ENCODE data around the gene ADAT3.
A peak's percentile ranks its signal among the peaks of the same experiment; 100 is the strongest.

DNA sequence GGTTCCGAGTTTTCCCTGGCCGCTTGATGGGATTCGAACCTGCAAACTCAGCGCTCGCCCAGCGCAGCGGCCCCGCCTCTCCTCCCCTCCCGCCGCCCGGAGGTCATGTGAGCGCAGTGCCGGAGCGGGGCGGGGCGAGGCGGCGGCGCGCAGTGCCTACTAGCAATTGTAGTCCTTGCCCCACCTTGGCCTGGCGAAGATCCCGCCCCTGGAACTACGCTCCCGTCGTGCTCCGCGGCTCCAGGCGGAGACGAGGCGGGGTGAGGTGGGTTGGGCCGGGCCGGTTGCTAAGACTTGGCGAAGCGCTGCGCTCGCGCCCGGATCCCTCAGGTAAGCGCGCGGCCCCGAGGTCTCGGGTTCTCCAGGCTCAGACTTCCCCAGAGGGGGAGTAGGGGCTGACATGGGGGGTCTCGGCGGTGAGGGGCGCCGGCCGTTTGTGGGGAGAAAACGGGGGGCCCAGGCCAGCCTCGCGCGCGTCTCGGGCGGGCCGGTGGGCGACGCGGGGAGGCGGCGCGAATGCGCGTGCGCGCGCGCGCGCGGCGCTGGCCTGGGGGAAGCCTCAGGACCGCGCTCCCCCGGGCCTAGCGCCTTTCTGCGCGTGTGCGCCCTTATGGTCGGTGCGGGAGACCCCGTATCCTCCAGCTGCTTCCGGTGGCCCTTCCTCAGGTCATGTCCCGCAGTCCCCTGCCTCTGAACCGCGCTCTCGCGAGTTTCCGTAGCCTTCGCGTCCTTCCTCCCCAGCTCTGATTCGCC is at the start of gene ADAT3, which contains the start of gene SCAMP4:
- TF ChIP-seq, protein P1, sequence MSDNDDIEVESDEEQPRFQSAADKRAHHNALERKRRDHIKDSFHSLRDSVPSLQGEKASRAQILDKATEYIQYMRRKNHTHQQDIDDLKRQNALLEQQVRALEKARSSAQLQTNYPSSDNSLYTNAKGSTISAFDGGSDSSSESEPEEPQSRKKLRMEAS (IDR thresholded peaks at IDR 0.05; ENCODE audit: low read depth, low read length) = 0 out of 2 replicates have a peak, but pooled peaks have one; percentile 28
- TF ChIP-seq, protein P2, sequence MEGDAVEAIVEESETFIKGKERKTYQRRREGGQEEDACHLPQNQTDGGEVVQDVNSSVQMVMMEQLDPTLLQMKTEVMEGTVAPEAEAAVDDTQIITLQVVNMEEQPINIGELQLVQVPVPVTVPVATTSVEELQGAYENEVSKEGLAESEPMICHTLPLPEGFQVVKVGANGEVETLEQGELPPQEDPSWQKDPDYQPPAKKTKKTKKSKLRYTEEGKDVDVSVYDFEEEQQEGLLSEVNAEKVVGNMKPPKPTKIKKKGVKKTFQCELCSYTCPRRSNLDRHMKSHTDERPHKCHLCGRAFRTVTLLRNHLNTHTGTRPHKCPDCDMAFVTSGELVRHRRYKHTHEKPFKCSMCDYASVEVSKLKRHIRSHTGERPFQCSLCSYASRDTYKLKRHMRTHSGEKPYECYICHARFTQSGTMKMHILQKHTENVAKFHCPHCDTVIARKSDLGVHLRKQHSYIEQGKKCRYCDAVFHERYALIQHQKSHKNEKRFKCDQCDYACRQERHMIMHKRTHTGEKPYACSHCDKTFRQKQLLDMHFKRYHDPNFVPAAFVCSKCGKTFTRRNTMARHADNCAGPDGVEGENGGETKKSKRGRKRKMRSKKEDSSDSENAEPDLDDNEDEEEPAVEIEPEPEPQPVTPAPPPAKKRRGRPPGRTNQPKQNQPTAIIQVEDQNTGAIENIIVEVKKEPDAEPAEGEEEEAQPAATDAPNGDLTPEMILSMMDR (IDR thresholded peaks at IDR 0.05; ENCODE audit: low read depth, low read length) = no peak
- TF ChIP-seq POLR2A (IDR thresholded peaks at IDR 0.05; ENCODE audit: extremely low read depth, insufficient read length) (peak; percentile 41), MYC (IDR thresholded peaks at IDR 0.05; ENCODE audit: low read depth, low read length) (peak; percentile 44; the same call in 1 of the 2 replicates)

Data from NB4 (cell line).